AG09309 (cell line): ENCODE data around the gene TCEANC2.
"Not testable (repeated sequence)": the region's sequence is repeated elsewhere in the genome, so short reads cannot be mapped to it uniquely, and the experiment has no call there.

Source experiments
- DNase-seq: peaks from one replicate; pipeline ENCODE4 v3.0.0-alpha.2; 2010; ENCODE audit warnings: low read depth
- H3K4me3 ChIP-seq: 2 replicates; pipeline ENCODE4 v1.5.1; 2011; ENCODE audit warnings: mild to moderate bottlenecking, low read depth, low read length, moderate library complexity; ENCODE audit not compliant: control insufficient read depth
- CTCF ChIP-seq: IDR thresholded peaks from 2 replicates; pipeline ENCODE4 v1.5.1; 2011; ENCODE audit warnings: mild to moderate bottlenecking, low read depth, low read length, inconsistent platforms; ENCODE audit not compliant: insufficient read depth, control insufficient read depth; ENCODE audit errors: missing control alignments

Gene TCEANC2

GRCh38 chr1:54028306-54029251 is 24.8 kb upstream of the TCEANC2 start:
- TF ChIP-seq CTCF = no peak
- H3K4me3 ChIP-seq = no peak overlapping the region
- no peak for DNase-seq

GRCh38 chr1:54037476-54037875 is 15.9 kb upstream of the TCEANC2 start:
- DNase-seq = no peak
- TF ChIP-seq CTCF = no peak
- H3K4me3 ChIP-seq = no peak overlapping the region

GRCh38 chr1:54041806-54042205 is 11.6 kb upstream of the TCEANC2 start:
- H3K4me3 ChIP-seq = no peak overlapping the region
- no peak for DNase-seq
- no peak for TF ChIP-seq CTCF

- no peak for DNase-seq
- H3K4me3 ChIP-seq = no peak overlapping the region
- TF ChIP-seq CTCF = no peak
Measured at GRCh38 chr1:54045496-54045895, 7.9 kb upstream of the TCEANC2 start.

GRCh38 chr1:54046671-54047383 is 6.6 kb upstream of the TCEANC2 start:
- no peak for DNase-seq
- no peak overlapping the region for H3K4me3 ChIP-seq
- no peak for TF ChIP-seq CTCF

- no peak overlapping the region for H3K4me3 ChIP-seq
- TF ChIP-seq CTCF = no peak
- no peak for DNase-seq
Measured at GRCh38 chr1:54047384-54048305, 5.8 kb upstream of the TCEANC2 start.

- H3K4me3 ChIP-seq, DNase-seq: not testable (repeated sequence)
Measured at GRCh38 chr1:54050435-54050834, 3.0 kb upstream of the TCEANC2 start.
